Activated CD8-positive, alpha-beta memory T cell treated with anti-CD3 and anti-CD28 coated beads for 36 hours (primary cell): ENCODE data around the gene CXCL5. TPM values are rescaled to one million over a fixed set of nuclear protein-coding genes. Genes with fewer than 3 reads are reported as not detected.

Experiments used
- CTCF ChIA-PET: fragments of 350-600 bp; sonication (Branson Sonifier 250); formaldehyde crosslinking; loops from one replicate; lab custom pipeline; 2021; ENCODE audit warnings: antibody characterized with exemption; lab: Charles Lee
- POLR2A ChIA-PET: fragments of 350-600 bp; sonication (Branson Sonifier 250); formaldehyde crosslinking; loops from one replicate; lab custom pipeline; 2021; ENCODE audit warnings: antibody characterized with exemption; lab: Charles Lee
- total RNA-seq, 2 experiments: library from RNA; stranded (reverse); gene quantifications; one replicate each; pipeline ENCODE4 v1.2.3, GENCODE V29; 2021

The CXCL5 gene
- total RNA-seq, result not detected

DNA sequence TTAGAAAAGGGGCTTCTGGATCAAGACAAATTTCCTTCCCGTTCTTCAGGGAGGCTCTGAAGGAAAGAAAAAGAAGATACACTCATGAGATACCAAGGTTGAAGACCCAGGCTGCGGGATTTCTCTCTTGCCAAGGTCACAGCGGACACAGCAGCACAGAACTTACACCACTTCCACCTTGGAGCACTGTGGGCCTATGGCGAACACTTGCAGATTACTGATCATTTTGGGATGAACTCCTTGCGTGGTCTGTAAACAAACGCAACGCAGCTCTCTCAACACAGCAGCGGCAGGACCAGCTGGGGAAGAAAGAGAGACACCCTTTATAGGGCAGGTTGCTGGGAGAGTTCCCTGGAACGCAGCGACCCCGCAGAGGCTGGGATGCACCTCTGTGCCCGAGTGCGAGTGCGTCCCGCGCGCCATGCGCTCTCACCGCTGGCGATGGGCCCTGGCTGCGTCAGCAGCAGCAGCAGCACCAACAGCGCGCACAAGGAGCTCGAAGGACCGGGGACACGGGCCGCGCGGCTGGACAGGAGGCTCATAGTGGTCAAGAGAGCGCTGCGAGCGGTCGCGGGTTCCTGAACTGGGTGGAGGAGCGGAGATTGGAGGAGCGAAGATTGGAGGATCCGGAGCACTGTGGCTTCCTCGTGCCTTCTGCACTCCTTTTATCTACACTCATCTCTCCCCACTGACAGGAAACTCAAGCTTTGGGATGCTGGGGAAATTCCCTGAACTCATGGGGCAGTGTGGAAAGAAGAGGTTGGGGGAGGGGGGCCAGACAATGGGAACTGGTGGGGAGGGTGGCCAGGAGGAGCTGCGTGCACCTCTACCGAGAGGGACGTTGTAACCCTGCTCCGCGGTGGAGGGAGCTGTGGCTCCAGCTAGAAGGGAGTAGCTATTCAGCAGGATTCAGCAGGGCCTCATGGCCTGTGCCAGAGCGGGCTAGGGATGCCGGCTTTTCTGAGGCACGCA is at the start of gene CXCL5:
Gene CXCL5, minus strand, starts transcription at position 638 of the 972 bp plus-strand sequence. Its CDS starts 96 bp downstream, at position 542.
- ChIA-PET POLR2A (no interaction called here), CTCF (no interaction called here)

DNA sequence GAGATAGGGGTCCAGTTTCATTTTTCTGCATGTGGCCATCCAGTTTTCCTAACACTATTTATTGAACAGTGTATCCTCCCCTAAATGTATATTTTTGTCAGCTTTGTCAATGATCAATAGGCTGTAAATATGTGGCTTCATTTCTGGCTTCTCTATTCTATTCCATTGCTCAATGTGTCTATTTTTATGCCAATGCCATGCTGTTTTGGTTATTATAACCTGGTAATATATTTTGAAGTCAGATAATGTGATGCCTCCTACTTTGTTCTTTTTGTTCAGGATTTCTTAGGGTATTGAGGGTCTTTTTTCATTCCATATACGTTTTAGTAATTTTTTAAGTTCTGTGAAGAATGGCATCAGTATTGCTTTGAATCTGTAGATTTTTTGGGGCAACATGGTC is 48.7 kb upstream of the CXCL5 start:
- CTCF ChIA-PET, result no interaction called here
- POLR2A ChIA-PET, result no interaction called here

DNA sequence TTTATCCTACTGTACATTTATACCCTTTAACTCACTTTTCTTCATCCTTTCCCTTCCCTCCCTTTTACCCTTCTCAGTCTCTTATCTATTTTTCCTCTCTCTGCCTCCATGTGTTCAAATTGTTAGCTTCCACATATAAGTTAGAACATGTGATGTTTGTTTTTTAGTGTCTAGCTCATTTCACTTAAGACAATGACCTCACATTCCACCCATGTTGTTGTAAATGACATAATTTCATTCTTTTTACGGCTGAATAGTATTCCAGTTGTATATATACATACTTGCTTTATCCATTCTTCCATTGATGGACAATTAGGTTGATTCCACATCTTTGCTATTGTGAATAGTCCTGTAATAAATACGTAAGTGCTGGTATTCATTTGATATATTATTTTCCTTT is 47.3 kb upstream of the CXCL5 start:
- ChIA-PET POLR2A (no interaction called here), CTCF (no interaction called here)

DNA sequence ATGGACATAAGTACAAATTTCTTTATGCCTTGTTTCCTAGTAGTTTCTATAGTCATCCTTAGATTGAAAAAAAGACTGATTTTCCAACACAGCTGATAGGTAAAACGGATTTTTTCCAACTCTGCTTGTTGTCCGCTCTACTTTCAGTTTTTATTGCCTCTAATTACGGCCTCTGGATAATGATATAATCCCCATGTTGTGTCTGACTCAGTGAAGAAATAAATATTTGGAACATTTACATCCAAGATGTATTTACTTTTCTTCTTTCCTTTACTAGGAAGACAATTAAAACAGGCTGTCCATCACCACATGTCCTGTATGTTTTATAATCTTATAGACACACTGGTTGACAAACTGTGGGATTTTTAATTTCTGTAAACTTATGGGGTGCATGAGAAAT is 46.8 kb upstream of the CXCL5 start:
- CTCF ChIA-PET, result no interaction called here

DNA sequence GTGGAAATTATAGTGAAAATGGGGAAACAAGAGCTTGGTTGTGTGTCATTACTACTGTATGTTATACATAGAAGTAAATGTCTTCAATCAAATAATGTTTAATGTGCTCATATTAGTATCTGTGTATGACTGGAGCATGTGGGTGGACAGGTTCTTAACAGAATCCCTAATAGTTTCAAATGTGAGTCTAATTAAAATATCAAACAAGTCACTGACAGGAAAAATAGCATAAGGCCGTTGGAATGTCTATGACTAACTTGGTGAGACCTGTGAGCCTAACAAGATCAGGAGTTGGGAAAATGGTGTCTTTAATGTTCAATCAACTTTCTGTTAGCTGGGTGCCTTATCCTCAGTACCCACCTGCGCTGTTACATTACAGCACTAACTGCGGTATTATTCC is 46.2 kb upstream of the CXCL5 start:
- CTCF ChIA-PET, result no interaction called here
- POLR2A ChIA-PET, result no interaction called here

More for the DNA sequence above, 46.8 kb upstream of the CXCL5 start:
- POLR2A ChIA-PET, result no interaction called here

DNA sequence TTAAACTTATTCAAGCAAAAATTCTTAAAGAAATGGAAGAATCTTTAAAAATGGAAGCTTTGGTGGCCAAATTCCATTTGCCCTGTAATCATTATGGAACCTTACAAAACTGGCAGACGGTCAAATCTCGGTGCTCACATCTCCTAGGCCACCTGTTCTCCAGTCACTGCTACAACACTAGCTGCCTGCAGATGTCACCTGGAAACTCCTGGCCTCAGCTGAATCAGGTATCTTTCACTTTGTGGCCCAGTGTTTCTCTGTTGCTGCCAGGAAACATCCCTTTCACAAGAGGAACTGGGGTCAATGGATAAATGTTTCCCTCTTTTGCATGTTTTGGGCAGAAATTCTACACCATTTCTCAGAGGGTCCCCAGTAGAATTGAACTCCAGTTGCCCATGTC is 44.2 kb upstream of the CXCL5 start:
- CTCF ChIA-PET, result no interaction called here
- POLR2A ChIA-PET, result no interaction called here

DNA sequence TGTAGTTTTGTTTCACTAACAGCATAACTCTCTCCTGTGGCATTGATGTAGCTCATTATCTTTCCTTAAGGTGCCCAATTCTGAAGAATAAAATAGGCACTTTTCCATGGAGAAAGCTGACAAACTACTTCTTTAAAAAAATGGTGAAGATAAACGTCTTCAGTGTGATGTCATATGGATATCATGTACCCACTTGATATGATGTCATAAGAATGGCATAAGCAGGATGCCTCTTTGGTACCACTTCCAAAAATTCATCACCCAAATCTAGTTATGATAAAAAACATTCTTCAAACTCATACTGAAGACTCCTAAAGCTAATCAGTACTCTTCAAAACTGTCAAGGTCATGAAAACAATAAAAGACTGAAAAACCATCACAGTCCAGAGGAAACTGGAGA is 42.9 kb upstream of the CXCL5 start:
- POLR2A ChIA-PET, result no interaction called here
- CTCF ChIA-PET, result no interaction called here

DNA sequence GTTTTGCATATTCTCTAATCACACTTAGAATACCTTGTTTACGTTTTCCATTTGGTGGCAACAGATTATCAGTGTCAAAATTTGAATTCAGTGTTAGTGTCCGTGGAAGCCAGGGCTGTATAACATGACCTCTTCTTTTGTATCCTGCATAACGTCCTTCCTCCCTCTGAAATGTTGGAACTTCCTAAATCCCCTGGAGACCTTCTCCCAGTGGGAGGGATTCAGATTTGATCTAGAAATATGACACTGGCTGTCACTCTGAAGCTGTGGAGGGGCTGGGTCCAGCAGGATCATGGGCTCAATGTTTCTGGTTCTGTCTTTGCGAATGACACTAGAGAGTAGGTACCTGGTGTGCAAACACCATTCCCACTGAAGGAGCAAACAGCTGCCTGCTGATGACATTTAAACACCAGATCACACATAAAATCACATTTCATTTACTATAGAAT is 40.9 kb upstream of the CXCL5 start:
- POLR2A ChIA-PET, result no interaction called here

DNA sequence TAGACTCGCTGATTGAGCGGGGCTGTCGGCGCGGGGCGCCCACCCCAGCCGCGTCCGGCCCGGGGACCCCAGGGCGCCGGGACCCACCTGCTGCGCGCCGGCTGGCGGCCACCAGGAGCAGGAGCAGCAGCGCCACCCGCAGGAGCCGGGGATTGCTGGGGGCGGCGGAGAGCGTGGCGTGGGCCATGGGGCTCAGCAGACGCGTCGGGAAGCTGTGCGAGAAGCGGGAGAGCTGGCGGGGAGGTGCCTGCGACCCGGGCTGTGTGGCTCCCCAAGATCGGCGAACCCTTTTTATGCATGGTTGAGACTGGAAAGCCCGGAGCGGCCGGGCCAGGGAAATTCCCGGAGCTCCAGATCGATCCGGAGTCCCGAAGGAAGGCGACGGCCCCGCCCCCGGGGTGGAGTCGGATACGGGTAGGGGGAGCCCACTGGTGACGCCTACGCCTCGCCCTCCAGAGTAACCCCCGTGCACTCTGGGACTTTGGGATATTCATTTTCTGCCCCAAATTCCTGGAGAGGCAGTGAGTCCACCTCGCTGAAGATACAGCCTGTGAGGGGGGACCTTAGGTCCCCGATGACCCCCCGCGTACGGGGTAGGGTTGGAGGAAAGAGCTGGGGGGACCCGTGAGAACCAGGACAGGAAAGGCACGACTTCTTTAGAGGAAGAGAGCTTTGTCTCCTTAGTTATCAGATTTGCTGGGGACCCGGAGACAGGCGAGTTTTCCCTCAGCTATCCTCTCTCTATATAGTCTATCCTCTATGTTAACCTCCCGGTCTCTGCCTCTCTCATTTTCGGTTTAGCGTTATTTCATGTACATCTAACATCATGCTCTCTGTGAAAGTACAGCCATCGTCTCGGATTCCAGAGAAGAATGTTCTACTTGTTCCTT is 40.2 kb upstream of the CXCL5 start, which contains the start of gene CXCL3:
Gene CXCL3, minus strand, starts transcription at position 265 of the 890 bp plus-strand sequence. Its CDS starts 78 bp downstream, at position 187.
- CTCF ChIA-PET, result no interaction called here

More for the DNA sequence above, 40.9 kb upstream of the CXCL5 start:
- CTCF ChIA-PET, result no interaction called here

DNA sequence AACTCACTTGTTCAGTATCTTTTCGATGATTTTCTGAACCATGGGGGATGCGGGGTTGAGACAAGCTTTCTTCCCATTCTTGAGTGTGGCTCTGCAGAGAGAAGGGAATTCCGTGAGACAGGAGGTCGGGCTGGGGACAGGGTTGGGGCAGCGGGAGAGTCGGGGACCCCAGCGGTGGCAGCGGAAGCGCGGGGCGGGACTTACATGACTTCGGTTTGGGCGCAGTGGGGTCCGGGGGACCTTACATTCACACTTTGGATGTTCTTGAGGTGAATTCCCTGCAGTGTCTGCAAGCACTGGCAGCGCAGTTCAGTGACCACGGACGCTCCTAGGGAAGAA is 39.6 kb upstream of the CXCL5 start:
- CTCF ChIA-PET, result no interaction called here
- POLR2A ChIA-PET, result no interaction called here

More for the DNA sequence above, 40.2 kb upstream of the CXCL5 start, which contains the start of gene CXCL3:
- POLR2A ChIA-PET, result no interaction called here

DNA sequence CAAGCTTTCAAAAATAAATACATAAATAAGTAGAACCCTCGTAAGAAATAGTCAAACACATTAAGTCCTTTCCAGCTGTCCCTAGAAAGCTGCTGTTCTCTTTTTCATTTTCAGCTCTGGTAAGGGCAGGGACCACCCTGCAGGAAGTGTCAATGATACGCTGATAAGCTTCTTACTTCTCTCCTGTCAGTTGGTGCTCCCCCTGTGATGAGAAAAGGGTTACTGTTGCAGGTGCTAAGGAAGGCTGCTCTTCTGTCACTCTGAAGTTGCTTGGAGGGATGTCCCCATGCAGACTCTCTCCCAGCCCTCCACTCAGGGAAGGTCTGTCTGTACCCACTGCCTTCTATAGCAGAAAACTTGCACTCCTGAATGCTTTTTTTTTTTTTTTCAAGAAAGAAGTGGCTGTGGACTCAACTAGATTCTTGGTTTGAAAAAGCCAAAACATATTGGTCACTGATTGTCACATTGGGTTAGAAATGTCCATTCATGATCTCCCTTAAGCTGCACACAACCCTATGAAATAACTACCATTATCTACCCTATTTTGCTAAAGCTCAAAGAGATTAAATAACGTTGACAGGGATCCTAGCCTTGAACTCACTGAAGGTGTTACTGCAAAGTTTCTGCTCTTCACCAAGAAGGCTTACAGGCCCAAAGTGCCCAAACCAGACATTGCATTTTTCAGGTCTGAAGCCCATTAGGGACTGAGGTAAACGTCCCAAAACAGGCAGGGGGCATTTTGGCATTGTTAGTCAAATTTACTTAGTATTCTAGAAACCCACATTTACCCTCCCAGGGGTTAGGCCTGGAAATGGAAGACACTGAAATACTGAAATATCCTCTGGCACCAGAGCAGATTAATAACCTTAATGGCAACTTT is 38.8 kb upstream of the CXCL5 start:
- CTCF ChIA-PET, result no interaction called here
- POLR2A ChIA-PET, result no interaction called here

DNA sequence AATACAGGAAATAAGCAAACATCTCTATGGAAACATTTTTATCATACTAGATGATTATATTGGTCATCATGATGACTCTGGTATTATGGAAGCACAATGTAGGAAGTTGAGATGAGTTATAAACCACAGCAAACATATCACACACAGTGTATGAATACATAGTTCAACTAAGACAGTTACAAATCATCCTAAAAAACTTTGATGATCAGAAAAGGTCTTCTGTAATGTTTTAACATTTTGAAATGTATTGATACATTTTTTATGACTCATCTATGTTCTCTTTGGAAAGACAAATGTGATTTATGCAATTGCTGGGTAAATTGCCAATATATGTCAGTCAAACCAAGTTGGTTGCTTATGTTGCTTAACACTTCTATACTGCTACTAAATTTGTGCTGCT is 35.3 kb upstream of the CXCL5 start:
- ChIA-PET POLR2A (no interaction called here), CTCF (no interaction called here)

DNA sequence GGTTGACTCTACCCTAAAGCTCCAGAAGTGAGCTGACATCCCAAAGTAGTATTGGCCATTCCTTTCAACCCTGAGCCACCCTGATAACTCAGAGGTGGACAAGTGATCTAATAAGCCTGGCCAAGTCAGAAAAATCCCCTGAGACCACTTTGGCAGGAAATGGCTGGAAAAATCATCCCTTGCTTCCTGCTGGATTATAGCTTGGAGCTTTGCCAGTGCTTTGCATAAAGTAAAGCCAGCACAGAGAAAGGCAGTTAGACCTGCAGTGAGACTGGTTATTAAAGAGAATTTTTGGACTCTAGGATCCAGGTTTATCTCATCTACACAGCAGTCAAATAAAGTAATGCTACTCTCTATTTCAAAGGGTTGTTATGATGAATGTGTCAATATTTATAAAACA is 33.6 kb upstream of the CXCL5 start:
- ChIA-PET CTCF (no interaction called here), POLR2A (no interaction called here)

DNA sequence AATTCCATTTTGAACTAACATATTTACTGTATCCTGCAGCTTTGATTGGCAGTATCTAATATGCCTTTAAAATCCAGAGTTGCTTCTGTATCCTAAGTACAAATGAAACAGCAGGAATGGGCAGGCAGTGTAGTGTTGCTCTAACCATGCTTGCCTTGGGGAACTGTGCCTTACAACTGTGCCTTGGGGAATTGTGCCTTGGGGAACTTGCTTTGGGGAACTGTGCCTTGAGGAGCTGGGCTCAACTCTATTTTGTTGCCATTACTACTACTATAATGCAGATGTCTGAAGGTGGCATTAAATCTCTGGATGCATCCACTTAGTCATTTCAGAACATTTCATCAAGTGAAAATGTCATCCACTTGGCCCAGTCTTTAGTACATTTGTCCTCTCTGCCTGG is 33.1 kb upstream of the CXCL5 start:
- ChIA-PET CTCF (no interaction called here), POLR2A (no interaction called here)

DNA sequence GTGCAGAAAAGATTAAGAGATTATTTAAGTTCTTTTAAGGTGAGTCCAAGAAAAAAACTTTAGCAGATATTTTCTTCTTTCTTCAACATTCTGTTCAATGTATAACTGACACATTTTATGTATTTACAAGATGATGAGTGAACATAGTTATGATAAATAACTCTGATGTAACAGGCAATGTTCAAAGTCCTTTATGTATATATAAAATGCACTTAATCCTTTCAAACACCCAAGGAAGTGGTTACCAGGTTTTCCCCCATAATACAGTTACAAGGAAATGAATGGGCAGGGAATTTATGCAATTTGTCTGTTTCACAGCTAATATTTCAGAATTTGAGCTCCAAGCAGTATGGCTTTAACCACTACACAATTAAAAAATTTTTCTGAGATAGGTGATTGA is 31.8 kb upstream of the CXCL5 start:
- ChIA-PET CTCF (no interaction called here), POLR2A (no interaction called here)

DNA sequence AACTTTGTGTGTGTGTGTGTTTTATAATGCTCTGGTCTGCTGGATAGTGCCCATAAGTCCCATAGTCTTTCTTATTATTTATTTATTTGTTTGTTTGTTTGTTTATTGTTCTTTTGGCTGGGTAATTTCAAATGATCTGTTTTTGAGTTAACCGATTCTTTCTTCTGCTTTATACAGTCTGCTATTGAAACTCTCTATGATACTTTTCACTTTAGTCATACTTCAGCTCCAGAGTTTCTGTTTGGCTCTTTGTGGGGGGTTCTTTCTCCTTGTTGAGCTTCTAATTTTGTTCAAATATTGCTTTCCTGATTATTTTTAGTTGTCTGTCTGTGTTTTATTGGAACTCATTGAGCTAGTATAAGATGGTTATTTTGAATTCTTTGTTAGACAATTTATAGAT is 30.0 kb upstream of the CXCL5 start:
- POLR2A ChIA-PET, result no interaction called here
- CTCF ChIA-PET, result no interaction called here

DNA sequence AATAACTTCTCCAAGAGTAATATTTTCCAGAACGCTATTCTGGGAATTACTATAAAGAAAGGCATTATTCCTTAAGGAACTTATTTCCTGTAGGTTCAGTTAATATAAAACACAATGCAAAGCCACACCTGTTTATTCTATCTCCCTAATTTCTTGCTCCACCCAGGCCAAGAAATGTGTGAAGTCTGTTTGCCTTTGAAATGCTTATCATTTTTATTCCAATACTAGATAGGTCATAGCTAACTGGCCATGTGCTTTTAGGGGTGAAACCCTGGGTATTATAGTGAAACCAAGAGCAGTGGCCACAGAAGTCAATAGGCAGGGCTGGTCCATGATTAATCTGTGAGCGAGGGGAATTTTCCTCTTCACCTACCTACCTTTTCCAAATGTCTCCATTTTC is 25.2 kb upstream of the CXCL5 start:
- CTCF ChIA-PET, result no interaction called here

DNA sequence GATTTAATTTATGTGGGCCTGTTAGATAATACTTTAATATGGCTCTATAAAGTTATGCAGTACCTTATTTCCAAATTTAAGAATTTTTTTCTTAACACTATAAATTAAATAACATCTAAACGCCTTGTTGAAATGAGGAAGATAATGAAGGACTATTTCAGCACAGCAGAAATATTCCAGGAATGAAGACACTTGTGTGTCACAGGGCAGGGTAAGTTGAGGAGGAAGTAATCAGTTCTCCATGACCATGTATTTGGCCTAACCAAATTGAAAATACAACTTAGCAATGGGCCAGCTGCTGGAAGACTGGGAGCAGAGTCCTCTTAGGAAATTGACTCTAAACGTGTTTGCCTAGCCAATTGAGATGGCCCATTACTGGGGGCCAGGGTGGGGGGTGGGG is 23.1 kb upstream of the CXCL5 start:
- CTCF ChIA-PET, result no interaction called here
- POLR2A ChIA-PET, result no interaction called here

More for the DNA sequence above, 25.2 kb upstream of the CXCL5 start:
- POLR2A ChIA-PET, result no interaction called here

DNA sequence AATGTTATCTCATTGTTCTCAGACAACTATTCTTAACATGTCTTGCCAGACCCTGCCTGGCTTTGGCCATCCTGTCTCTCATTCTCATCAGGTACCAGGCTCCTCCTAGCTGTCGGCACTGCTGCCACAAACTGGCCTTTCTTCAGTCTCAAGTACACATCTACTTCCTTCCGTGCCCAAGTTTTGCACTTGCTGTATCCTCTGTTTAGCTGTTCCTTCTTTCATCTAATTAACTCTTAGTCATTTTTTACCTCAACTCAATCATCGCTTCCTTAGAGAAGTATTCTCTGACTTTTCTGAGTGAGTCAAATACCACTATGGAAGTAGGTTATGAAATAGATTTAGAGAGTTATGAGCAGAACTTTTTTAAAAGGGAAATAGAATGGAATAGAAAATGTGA is 20.3 kb upstream of the CXCL5 start:
- POLR2A ChIA-PET, result no interaction called here
- CTCF ChIA-PET, result interaction anchor here (0.6 kb wide), 1 partner anchor 458 kb away, joined by 3 read pairs; no protein-coding TSS in a partner anchor
